ENCODE measurements around the gene PTPRM. TPM values are rescaled to one million over a fixed set of nuclear protein-coding genes. Genes with fewer than 3 reads are reported as not detected.
A peak's percentile ranks its signal among the peaks of the same experiment; 100 is the strongest.

Gene PTPRM
- total and polyA plus RNA-seq, 2 of the 8 experiments (the other 6 are each of a cell fraction or from before 2014, with no cell fraction given) = 4.1 to 7.0 TPM

GRCh38 chr18:7603259-7604000 lies 36.3 kb downstream of the PTPRM start:
- Histone ChIP-seq H2AFZ (ENCODE audit: low read length) (no peak overlapping the region), H2BK15ac (ENCODE audit: low read length) (0 out of 2 replicates have a peak overlapping the region, but pooled peaks have one; percentile 46), H3K27me3 (replicated peaks in 1 of 4; ENCODE audit: control insufficient read depth in 3 of 4, extremely low read depth in 1 of 4, insufficient read depth in 3 of 4, low read length in 3 of 4) (no peaks in the 10 kb centered on the region), H3K14ac (ENCODE audit: insufficient read length) (no peak overlapping the region), H2BK20ac (ENCODE audit: low read length) (0 out of 2 replicates have a peak overlapping the region, but pooled peaks have one; percentile 23), H3K4me3 (ENCODE audit: extremely low read depth in 1 of 4, insufficient read depth in 2 of 4, low read depth in 3 of 4, low read length in 4 of 4) (no peak overlapping the region), H4K20me1 (replicated peaks in 1 of 2; ENCODE audit: control insufficient read depth in 1 of 2, insufficient read depth in 2 of 2, low read length in 2 of 2) (no peaks in the 10 kb centered on the region), H2AK5ac (ENCODE audit: low read depth, low read length) (0 out of 2 replicates have a peak overlapping the region, but pooled peaks have one; percentile 76), H3K56ac (replicated peaks; ENCODE audit: insufficient read length, low read depth, low read length) (no peak overlapping the region), H3K9me3 (ENCODE audit: insufficient read depth in 2 of 2, low read depth in 1 of 2, low read length in 1 of 2) (no peaks in the 10 kb centered on the region), H3K27ac (ENCODE audit: low read depth, low read length) (no peak overlapping the region), H3K4me1 (replicated peaks in 1 of 4; ENCODE audit: control insufficient read depth in 3 of 4, insufficient read depth in 4 of 4, low read length in 3 of 4) (peaks cover 0 to 21% (median 8%) of the 10 kb centered on the region in 4 experiments), H3K79me1 (ENCODE audit: low read depth, low read length) (no peaks in the 10 kb centered on the region), H3K23me2 (ENCODE audit: low read depth, low read length) (no peaks in the 10 kb centered on the region), H4K91ac (replicated peaks; ENCODE audit: insufficient read length, low read length) (no peak overlapping the region), H3K23ac (ENCODE audit: insufficient read length) (no peak overlapping the region), H4K8ac (ENCODE audit: extremely low read depth, insufficient read depth, low read length) (no peak overlapping the region), H3K18ac (ENCODE audit: extremely low read depth, low read length) (no peak overlapping the region), H3K4ac (replicated peaks; ENCODE audit: insufficient read length, low read depth, low read length) (no peak overlapping the region), H3K36me3 (ENCODE audit: control insufficient read depth in 2 of 4, insufficient read depth in 4 of 4, low read length in 3 of 4) (no peaks in the 10 kb centered on the region), H3K4me2 (ENCODE audit: insufficient read depth in 1 of 2, low read depth in 2 of 2, low read length in 2 of 2) (peak overlapping the region; percentile 27 to 32; a peak in 2 of 4 replicates), H2BK120ac (replicated peaks; ENCODE audit: low read depth, low read length) (no peak overlapping the region), H4K5ac (ENCODE audit: insufficient read length, low read depth, low read length) (no peak overlapping the region), H3K79me2 (ENCODE audit: control insufficient read depth in 1 of 2, insufficient read depth in 2 of 2, low read length in 2 of 2) (no peaks in the 10 kb centered on the region), H2BK5ac (ENCODE audit: low read depth, low read length) (0 out of 2 replicates have a peak overlapping the region, but pooled peaks have one; percentile 36), H3K9ac (replicated peaks in 1 of 4; ENCODE audit: extremely low read depth in 1 of 4, low read depth in 3 of 4, low read length in 3 of 4) (no peak overlapping the region), H2BK12ac (ENCODE audit: low read depth, low read length) (peak overlapping the region; percentile 71; the same call in 1 of the 2 replicates)
- ChIA-PET POLR2A (ENCODE audit: partially characterized antibody) (no interaction called here), CTCF (ENCODE audit: partially characterized antibody) (no interaction called here)
- DNase-seq (ENCODE audit: low read depth in 1 of 2, low spot score in 2 of 2) (no peak), FAIRE-seq (peak; percentile 24)
- WGBS, 2 experiments (ENCODE audit: extremely low coverage in 1 of 2, insufficient coverage in 1 of 2, insufficient read length in 1 of 2, insufficient replicate concordance in 2 of 2, low coverage in 1 of 2, low lambda C conversion rate in 2 of 2, missing lambda C conversion rate in 1 of 2) = 58% methylated on average over 4 of the region's 4 CpGs; no CpG with 5 or more reads in 1 of the 2 experiments
- no peak for TF ChIP-seq NANOG (IDR thresholded peaks at IDR 0.05; ENCODE audit: insufficient read depth, low read depth, low read length, poor library complexity, severe bottlenecking)
- TF ChIP-seq HDAC2 (IDR thresholded peaks at IDR 0.05; ENCODE audit: borderline replicate concordance in 1 of 2, low read depth in 2 of 2, low read length in 2 of 2) = no peak
- TF ChIP-seq RFX5 (IDR thresholded peaks at IDR 0.05; ENCODE audit: borderline replicate concordance, low read depth, low read length) = no peak
- no peak for TF ChIP-seq YY1 (IDR thresholded peaks at IDR 0.05; ENCODE audit: low read depth, low read length)
- TF ChIP-seq E2F6 (IDR thresholded peaks at IDR 0.05) = no peak
- no peak for TF ChIP-seq POLR2AphosphoS5 (IDR thresholded peaks at IDR 0.05; ENCODE audit: low read depth, low read length)
- no peak for TF ChIP-seq SIN3A (conservative IDR thresholded peaks at IDR 0.05 in 1 of 2, IDR thresholded peaks at IDR 0.05 in 1 of 2; ENCODE audit: low read depth in 1 of 2, low read length in 2 of 2)
- TF ChIP-seq RXRA (IDR thresholded peaks at IDR 0.05; ENCODE audit: insufficient read depth, low read depth, low read length) = no peak
- no peak for TF ChIP-seq HDAC6 (IDR thresholded peaks at IDR 0.05; ENCODE audit: low read depth, low read length)
- TF ChIP-seq TAF1 (IDR thresholded peaks at IDR 0.05; ENCODE audit: low read depth, low read length) = no peak
- TF ChIP-seq SP4 (IDR thresholded peaks at IDR 0.05; ENCODE audit: low read length) = no peak
